ENCODE results near the gene LRGUK.
"Not testable (repeated sequence)": the region's sequence is repeated elsewhere in the genome, so short reads cannot be mapped to it uniquely, and the experiment has no call there.

Gene LRGUK, protein sequence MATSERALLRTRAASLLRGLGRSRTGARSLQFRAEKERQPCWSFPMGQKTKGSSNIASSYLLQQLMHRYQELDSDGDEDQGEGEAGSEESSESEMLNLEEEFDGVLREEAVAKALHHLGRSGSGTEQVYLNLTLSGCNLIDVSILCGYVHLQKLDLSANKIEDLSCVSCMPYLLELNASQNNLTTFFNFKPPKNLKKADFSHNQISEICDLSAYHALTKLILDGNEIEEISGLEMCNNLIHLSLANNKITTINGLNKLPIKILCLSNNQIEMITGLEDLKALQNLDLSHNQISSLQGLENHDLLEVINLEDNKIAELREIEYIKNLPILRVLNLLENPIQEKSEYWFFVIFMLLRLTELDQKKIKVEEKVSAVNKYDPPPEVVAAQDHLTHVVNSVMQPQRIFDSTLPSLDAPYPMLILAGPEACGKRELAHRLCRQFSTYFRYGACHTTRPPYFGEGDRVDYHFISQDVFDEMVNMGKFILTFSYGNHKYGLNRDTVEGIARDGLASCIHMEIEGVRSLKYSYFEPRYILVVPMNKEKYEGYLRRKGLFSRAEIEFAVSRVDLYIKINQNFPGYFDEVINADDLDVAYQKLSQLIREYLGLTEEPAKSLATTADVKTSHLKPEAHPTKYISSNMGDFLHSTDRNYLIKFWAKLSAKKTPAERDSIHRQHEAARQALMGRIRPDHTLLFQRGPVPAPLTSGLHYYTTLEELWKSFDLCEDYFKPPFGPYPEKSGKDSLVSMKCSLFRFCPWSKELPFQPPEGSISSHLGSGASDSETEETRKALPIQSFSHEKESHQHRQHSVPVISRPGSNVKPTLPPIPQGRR

DNA sequence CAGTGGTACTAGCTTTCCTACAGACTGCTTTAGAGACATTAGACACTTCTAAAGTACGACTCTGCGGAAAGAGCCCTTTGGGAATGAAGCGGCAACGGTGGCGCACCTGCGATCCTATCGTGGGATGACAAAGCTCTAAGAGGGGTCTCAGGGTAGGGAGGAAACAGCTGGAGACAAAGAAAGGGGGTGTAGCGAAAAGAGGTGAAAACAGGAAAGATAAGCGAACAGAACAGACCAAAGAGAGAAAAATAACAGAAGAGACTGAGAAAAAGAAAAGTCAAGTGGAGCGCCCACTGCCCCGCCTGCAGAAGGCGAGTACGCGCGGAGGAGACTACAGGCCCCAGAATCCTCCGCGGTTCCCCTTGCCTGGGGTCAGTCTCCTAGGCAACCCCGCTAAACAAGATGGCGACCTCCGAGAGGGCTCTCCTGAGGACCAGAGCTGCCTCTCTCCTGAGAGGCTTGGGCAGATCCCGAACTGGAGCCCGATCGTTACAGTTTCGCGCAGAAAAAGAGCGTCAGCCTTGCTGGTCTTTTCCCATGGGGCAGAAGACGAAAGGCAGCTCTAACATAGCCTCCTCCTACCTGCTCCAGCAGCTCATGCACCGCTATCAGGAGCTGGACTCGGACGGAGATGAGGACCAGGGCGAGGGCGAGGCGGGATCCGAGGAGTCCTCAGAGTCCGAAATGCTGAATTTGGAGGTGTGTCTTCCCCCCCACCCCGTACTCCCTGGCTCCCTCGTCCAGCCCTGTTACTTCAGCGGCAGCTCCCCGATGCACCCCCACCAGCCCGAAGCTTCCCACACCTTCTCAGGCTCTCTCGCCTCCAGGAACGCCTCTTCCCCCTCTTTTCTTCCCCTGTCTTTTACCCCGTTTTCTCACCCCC lies at the start of gene LRGUK:
TSS of gene LRGUK (plus strand) at position 375 of the 883 bp plus-strand sequence. CDS start at position 403, 28 bp downstream.
- peak; percentile 80 to 91 (median 88) for DNase-seq

- not testable (repeated sequence) for DNase-seq
Measured at GRCh38 chr7:134077560-134077959, 49.6 kb upstream of the LRGUK start.

DNA sequence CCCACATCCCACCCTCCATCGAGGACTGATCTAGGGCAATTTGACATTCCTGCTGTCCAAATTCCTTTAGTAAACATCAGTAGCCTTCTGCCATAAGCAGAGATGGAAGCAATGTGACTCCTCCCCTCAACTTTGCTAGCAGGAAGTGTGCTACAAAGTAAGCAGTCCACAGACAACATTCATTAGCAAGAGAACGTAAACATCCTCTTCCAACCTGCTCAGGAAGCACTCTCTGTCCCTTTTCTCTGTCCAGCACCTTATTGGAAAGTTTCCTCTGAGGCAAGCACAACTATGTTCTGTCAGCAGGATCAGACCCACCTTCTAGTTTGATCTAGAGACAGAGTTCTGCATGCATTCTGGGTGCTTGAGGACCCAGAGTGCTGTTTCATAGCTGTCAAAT lies 48.1 kb upstream of the LRGUK start:
- DNase-seq, result no peak

GRCh38 chr7:134081695-134082094 lies 45.4 kb upstream of the LRGUK start:
- no peak for DNase-seq

DNA sequence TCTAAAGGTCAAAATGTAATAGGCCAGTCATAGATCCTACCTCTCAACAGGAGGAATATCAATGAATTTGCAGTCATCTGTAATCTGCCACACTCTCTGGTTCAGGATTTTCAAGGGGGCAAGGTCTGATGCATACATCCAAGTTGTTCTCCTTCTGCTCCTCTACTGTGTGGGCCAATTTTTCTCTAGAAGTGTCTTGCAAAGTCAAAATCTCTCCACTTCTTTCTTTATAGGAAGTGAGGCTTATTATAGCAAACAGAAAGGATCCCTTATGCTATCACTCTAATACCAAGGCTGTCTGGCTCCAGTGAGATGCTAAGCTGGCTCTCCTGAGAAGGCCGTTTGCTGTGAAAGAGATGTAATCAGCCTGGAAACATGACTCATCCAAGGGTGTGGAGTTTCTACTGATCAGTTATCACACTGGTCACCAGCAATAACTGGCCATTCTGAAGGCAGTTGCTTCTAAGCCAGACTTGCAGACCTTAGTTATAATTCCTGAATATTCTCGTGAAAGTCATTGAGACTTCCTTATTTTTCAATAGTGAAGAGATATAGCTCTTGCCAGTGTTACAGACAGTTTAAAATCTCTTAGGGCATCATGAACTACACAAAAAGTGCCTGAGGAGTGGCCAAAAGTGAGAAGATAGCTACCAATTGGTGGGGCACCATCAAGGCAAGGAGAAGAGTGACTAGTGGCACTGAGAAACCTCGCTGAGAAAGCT lies 43.2 kb upstream of the LRGUK start:
- peak; percentile 28 to 56 (median 48) for DNase-seq

DNA sequence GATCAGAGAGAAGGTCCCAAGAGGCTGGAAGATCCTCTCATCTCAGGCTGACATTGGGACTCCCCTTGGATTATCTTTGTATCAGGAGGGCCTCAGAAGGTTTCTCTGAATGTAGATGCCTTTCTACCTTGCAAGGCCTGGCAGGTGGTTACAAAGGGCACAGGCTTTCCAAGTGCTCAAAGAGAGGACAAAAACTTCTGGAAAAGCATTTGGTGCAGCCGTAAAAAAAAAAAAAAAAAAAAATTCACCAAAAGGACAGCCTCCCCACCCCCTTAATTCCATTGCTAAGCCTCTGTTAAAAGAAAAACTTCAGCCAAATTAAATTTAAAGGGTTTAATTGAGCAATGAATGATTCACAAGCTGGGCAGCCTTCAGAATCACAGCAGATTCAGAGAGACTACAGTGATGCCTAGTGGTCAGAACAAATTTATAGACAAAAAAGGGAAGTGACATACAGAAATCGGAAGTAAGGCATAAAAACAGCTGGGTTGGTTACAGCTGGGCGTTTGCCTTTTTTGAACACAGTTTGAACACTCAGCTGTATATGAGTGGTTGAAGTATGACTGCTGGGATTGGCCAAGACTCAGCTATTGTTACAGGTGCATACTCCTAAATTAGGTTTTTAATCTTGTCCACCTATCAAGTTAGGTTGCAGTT lies 42.5 kb upstream of the LRGUK start:
- peak; percentile 64 to 89 (median 87) for DNase-seq

DNA sequence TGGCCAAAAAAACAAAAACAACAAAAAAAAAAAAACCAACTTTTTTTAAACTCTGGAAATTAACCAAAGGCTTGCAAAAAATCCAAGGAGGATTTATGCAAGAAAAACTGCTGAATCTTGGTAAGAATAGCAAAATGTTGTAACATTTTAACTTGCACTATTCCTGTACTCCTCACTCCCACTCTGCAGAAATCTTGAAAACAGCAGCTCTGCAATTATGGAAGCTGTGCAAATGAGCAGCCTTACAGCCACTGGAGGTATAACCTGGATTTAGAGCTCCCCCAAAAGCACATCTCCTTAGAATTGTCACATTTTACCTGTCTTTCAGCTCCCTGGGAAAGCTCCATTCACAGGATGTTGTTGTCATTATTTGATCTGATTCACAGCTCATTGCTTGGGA lies 41.8 kb upstream of the LRGUK start:
- no peak for DNase-seq

DNA sequence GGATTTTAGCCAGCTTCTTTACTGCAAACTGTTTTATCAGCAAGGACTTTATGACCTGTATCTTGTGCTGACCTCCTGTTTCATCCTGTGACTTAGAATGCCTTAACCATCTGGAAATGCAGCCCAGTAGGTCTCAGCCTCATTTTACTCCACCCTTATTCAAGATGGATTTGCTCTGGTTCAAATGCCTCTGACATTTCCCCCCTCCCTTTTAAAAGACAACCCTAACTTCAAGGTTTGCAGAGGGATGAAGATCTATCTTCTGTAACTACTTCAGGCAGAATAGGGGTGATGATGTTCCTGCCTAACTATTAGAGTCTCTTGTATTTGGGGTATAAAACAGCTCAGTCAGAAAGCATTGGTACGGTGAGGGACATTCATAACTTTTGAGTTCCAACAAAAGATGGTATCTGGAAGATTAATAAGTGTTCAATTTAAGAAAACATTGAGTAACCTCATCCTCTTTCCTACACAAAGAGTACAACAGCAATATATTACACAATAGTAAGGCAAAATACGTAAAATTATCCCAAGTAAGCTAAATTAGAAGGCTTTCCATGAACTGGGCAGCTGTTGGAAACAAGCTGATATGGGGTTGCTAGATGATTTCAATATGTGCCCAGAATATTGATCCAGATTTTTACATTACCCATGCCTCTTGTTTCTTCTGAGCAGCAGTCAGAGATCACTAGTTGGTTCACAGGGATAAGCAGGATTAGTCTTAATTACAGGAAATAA lies 40.0 kb upstream of the LRGUK start:
- no peak for DNase-seq

- DNase-seq, result no peak
Measured at GRCh38 chr7:134088199-134088598, 38.9 kb upstream of the LRGUK start.

GRCh38 chr7:134089446-134089845 lies 37.7 kb upstream of the LRGUK start:
- DNase-seq, result no peak

GRCh38 chr7:134098072-134098471 lies 29.1 kb upstream of the LRGUK start:
- no peak for DNase-seq

DNA sequence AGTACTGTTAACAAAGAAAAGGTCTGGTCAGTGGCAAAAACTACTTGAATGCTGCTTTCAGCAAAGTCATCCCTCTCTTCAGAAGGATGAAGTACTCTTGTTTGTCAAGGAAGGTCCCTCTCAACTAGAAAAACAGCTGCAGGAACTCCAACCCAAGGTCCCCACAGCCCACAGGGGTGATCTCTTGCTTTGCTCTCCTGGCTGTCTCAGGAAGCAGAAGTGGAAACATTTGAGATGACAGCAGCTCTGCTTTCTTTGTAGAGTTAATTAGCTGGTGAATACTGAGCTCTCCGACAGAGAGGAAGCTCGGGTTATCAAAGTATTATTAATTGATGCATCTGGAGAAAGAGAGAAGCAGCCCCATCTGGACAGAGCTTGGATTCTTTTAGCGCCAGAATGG lies 25.4 kb upstream of the LRGUK start:
- DNase-seq, result no peak

DNA sequence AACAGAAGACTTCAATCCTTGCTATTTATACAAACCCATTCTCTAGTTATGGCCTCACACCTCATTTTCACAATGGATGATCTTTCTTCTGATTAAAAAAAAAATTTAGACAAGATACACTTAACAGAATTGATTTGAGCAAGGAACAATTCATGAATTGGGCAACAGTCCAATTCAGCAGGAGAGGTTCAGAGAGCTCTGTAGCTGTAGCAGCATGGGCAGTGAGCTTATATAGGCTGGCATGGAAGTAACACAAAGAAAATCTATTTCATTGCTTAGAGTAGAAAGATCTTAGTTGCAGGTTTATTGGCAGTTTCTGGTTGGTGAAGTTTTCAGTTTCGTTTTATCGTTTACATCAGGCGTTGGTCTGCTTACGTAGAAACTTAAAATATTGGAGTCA lies 23.0 kb upstream of the LRGUK start:
- no peak for DNase-seq

GRCh38 chr7:134105841-134106240 lies 21.3 kb upstream of the LRGUK start:
- DNase-seq, result no peak

DNA sequence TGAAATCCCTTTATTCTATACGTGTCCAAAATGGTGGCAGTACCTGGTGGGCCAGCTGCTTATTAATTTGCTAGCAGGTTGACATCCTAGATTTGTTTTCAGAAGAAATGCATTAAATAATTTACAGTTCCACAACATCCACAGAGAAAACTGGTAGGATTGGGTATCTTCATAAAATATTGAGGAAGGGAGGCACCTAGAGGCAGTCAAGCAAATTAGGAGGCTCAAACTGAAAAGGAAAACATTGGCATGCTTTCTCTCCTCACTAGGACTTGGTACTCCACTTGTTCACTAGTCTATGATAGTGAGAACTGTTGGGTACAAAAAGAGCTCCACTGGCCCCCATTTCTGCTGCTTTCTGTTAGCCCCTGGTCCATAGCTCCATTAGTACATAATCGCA lies 18.3 kb upstream of the LRGUK start:
- no peak for DNase-seq

- DNase-seq, result no peak
Measured at GRCh38 chr7:134113655-134114054, 13.5 kb upstream of the LRGUK start.

DNA sequence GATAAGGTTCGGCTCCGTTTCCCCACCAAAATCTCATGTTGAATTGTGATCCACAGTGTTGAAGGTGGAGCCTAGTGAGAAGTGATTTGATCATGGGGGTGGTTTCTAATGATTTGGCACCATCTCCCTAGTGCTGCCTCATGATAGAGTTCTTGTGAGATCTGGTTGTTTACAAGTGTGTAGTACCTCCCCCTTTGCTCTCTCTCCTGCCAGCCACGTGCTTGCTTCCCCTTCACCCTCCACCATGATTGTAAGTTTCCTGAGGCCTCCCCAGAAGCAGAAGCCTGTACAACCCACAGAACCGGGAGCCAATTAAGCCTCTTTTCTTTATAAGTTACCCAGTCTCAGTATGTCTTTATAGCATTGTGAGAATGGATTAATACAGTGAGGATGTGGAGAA lies 12.1 kb upstream of the LRGUK start:
- DNase-seq, result no peak

DNA sequence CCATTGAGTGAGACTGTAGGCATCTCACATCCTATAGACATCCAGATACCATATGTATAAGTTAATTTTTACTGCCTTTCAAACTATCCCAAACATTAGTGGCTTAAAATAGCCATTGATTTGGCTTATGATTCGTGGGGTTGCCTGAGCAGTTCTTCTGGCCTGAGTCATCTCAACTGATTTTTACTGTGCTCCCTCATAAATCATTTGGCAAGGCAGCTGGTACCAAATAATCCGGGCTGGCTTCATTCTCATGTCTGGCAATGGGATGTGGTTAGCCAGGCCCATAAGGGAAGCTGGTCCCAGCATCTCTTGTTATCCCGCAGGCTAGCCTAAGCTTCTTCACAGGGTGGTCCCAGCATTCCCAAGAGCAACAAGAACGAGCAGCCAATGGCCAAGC lies 6.7 kb upstream of the LRGUK start:
- no peak for DNase-seq

- peak in 2 of 3 donors; percentile 25 to 29 for DNase-seq
Measured at GRCh38 chr7:134121632-134122139, 5.5 kb upstream of the LRGUK start.

DNA sequence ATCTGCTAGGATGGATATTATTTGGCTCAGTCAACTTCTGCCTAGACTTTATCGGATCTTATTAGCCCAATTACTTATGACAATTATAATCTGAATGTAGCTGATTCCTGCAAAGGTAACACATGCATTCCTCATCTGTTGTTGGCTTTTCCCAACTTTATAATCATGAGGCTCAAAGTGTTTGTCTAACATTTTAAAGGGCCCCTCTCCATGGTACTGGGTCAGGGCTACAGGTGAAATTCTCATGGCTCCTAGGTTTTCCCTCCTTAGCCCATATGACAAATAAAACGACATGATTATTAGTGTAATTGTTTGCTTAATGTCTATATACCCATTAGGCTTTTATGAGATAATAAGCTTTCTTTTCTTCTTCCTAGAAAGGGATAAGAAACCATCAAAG lies 4.2 kb upstream of the LRGUK start:
- DNase-seq, result no peak

GRCh38 chr7:134126146-134126545 lies 994 bp upstream of the LRGUK start:
- no peak for DNase-seq

Data from suppressor macrophage treated with lipopolysaccharide for 1 hour (primary cell).